IPS-18a (cell line): Measurements from ENCODE around the gene ANKUB1.

Experiments
- H3K27ac ChIP-seq: one replicate; pipeline ENCODE4 v1.5.1; 2013; ENCODE audit warnings: low read length
- H3K27me3 ChIP-seq: one replicate; pipeline ENCODE4 v1.6.1; 2013; ENCODE audit warnings: mild to moderate bottlenecking, low read length; ENCODE audit not compliant: control insufficient read depth, insufficient read depth
- H3K36me3 ChIP-seq: one replicate; pipeline ENCODE4 v1.6.1; 2013; ENCODE audit warnings: low read depth, low read length; ENCODE audit not compliant: control insufficient read depth
- H3K4me1 ChIP-seq: one replicate; pipeline ENCODE4 v1.6.1; 2013; ENCODE audit warnings: low read depth, low read length; ENCODE audit not compliant: control insufficient read depth
- H3K4me3 ChIP-seq: one replicate; pipeline ENCODE4 v1.5.1; 2013; ENCODE audit warnings: low read length
- H3K9ac ChIP-seq: one replicate; pipeline ENCODE4 v1.6.1; 2013; ENCODE audit warnings: mild to moderate bottlenecking, low read length, moderate library complexity
- H3K9me3 ChIP-seq: one replicate; pipeline ENCODE4 v1.6.1; 2013; ENCODE audit warnings: low read depth, low read length; ENCODE audit not compliant: control insufficient read depth

ANKUB1 gene

GRCh38 chr3:149820183-149820582 lies 27.8 kb upstream of the ANKUB1 start:
- Histone ChIP-seq H3K27me3 (no peaks in the 10 kb centered on the region), H3K4me3 (no peak overlapping the region), H3K4me1 (peaks cover 2% of the 10 kb centered on the region), H3K9ac (no peak overlapping the region), H3K36me3 (no peaks in the 10 kb centered on the region), H3K9me3 (no peaks in the 10 kb centered on the region), H3K27ac (no peak overlapping the region)

GRCh38 chr3:149819432-149819831 lies 27.1 kb upstream of the ANKUB1 start:
- H3K9me3 ChIP-seq = no peaks in the 10 kb centered on the region
- no peaks in the 10 kb centered on the region for H3K27me3 ChIP-seq
- no peak overlapping the region for H3K9ac ChIP-seq
- no peaks in the 10 kb centered on the region for H3K36me3 ChIP-seq
- no peak overlapping the region for H3K4me3 ChIP-seq
- H3K27ac ChIP-seq = no peak overlapping the region
- H3K4me1 ChIP-seq = peaks cover 9% of the 10 kb centered on the region

GRCh38 chr3:149816986-149817385 lies 24.6 kb upstream of the ANKUB1 start:
- Histone ChIP-seq H3K4me1 (peaks cover 14% of the 10 kb centered on the region), H3K4me3 (no peak overlapping the region), H3K27me3 (no peaks in the 10 kb centered on the region), H3K9ac (no peak overlapping the region), H3K36me3 (no peaks in the 10 kb centered on the region), H3K27ac (no peak overlapping the region), H3K9me3 (no peaks in the 10 kb centered on the region)

GRCh38 chr3:149816311-149816710 lies 24.0 kb upstream of the ANKUB1 start:
- peaks cover 14% of the 10 kb centered on the region for H3K4me1 ChIP-seq

GRCh38 chr3:149815728-149816127 lies 23.4 kb upstream of the ANKUB1 start:
- H3K36me3 ChIP-seq = no peaks in the 10 kb centered on the region
- peaks cover 14% of the 10 kb centered on the region for H3K4me1 ChIP-seq
- H3K9ac ChIP-seq = no peak overlapping the region
- no peak overlapping the region for H3K27ac ChIP-seq
- H3K4me3 ChIP-seq = no peak overlapping the region
- no peaks in the 10 kb centered on the region for H3K9me3 ChIP-seq
- no peaks in the 10 kb centered on the region for H3K27me3 ChIP-seq

More at GRCh38 chr3:149816311-149816710, 24.0 kb upstream of the ANKUB1 start:
- H3K36me3 ChIP-seq = no peaks in the 10 kb centered on the region
- no peak overlapping the region for H3K9ac ChIP-seq
- no peak overlapping the region for H3K27ac ChIP-seq
- H3K4me3 ChIP-seq = no peak overlapping the region
- no peaks in the 10 kb centered on the region for H3K9me3 ChIP-seq
- H3K27me3 ChIP-seq = no peaks in the 10 kb centered on the region

- no peaks in the 10 kb centered on the region for H3K27me3 ChIP-seq
- no peak overlapping the region for H3K9ac ChIP-seq
- H3K9me3 ChIP-seq = no peaks in the 10 kb centered on the region
- H3K4me3 ChIP-seq = peak overlapping the region; percentile 93
- H3K36me3 ChIP-seq = no peaks in the 10 kb centered on the region
- H3K27ac ChIP-seq = no peak overlapping the region
- H3K4me1 ChIP-seq = peaks cover 14% of the 10 kb centered on the region
These were observed 23.0 kb upstream of the ANKUB1 start for GRCh38 chr3:149815321-149815720.

- Histone ChIP-seq H3K27me3 (no peaks in the 10 kb centered on the region), H3K4me1 (peaks cover 14% of the 10 kb centered on the region), H3K9me3 (no peaks in the 10 kb centered on the region), H3K36me3 (no peaks in the 10 kb centered on the region), H3K9ac (peak overlapping the region; percentile 80), H3K4me3 (peak overlapping the region; percentile 93), H3K27ac (peak overlapping the region; percentile 63)
These were observed 21.3 kb upstream of the ANKUB1 start for GRCh38 chr3:149813367-149814281.

GRCh38 chr3:149812606-149813366 lies 20.4 kb upstream of the ANKUB1 start, which contains the start of gene RNF13:
TSS of gene RNF13 (plus strand) at chr3:149813215. CDS start at chr3:149846027, 32,812 bp downstream.
- Histone ChIP-seq H3K4me1 (peaks cover 14% of the 10 kb centered on the region), H3K9ac (peak within 1 kb of the TSS; percentile 80), H3K36me3 (no peaks in the 10 kb centered on the region), H3K27me3 (no peaks in the 10 kb centered on the region), H3K9me3 (no peaks in the 10 kb centered on the region), H3K4me3 (peak within 1 kb of the TSS; percentile 93), H3K27ac (peak within 1 kb of the TSS; percentile 63)

- H3K4me3 ChIP-seq = peak overlapping the region; percentile 93
- no peaks in the 10 kb centered on the region for H3K27me3 ChIP-seq
- no peaks in the 10 kb centered on the region for H3K9me3 ChIP-seq
- H3K27ac ChIP-seq = no peak overlapping the region
- H3K4me1 ChIP-seq = peaks cover 14% of the 10 kb centered on the region
- H3K36me3 ChIP-seq = no peaks in the 10 kb centered on the region
- H3K9ac ChIP-seq = peak overlapping the region; percentile 80
These were observed 19.8 kb upstream of the ANKUB1 start for GRCh38 chr3:149812165-149812605.

- no peak overlapping the region for H3K9ac ChIP-seq
- H3K36me3 ChIP-seq = no peaks in the 10 kb centered on the region
- H3K4me3 ChIP-seq = no peak overlapping the region
- H3K9me3 ChIP-seq = no peaks in the 10 kb centered on the region
- no peak overlapping the region for H3K27ac ChIP-seq
- no peaks in the 10 kb centered on the region for H3K27me3 ChIP-seq
- peaks cover 14% of the 10 kb centered on the region for H3K4me1 ChIP-seq
These were observed 18.5 kb upstream of the ANKUB1 start for GRCh38 chr3:149810846-149811245.

GRCh38 chr3:149809699-149810098 lies 17.3 kb upstream of the ANKUB1 start:
- H3K36me3 ChIP-seq = no peaks in the 10 kb centered on the region
- H3K9me3 ChIP-seq = no peaks in the 10 kb centered on the region

More at GRCh38 chr3:149809699-149810098, 17.3 kb upstream of the ANKUB1 start:
- Histone ChIP-seq H3K4me3 (no peak overlapping the region), H3K9ac (no peak overlapping the region), H3K27ac (no peak overlapping the region), H3K27me3 (no peaks in the 10 kb centered on the region), H3K4me1 (peaks cover 7% of the 10 kb centered on the region)
